Psoas muscle (tissue), 8 donors: Measurements from ENCODE around the gene ILF2. TPM values are rescaled to one million over a fixed set of nuclear protein-coding genes. Genes with fewer than 3 reads are reported as not detected.
"Not testable (repeated sequence)": the region's sequence is repeated elsewhere in the genome, so short reads cannot be mapped to it uniquely, and the experiment has no call there.

ENCODE experiments used
- ATAC-seq, 4 donors: fragments of 200-7000 bp; cut with Tn5 transposase; one replicate each; pipeline ENCODE4 v1.9.1; 2020; ENCODE audit warnings: moderate library complexity in 3 of 4, mild to moderate bottlenecking in 2 of 4
- DNase-seq, 2 donors: peaks; one replicate each; pipeline ENCODE4 v3.0.0-alpha.2; 2020
- H3K27ac ChIP-seq: fragments of 200-600 bp; one replicate; pipeline ENCODE4 v1.8.0; 2022
- H3K27me3 ChIP-seq, 3 donors: fragments of 200-600 bp in 1 of 3; one replicate each; pipeline versions ENCODE4 v1.6.1 to v1.8.0; 2013 to 2022; ENCODE audit warnings: low read length in 2 of 3, mild to moderate bottlenecking in 2 of 3, moderate library complexity in 1 of 3; ENCODE audit not compliant: insufficient read depth in 3 of 3
- H3K36me3 ChIP-seq, 2 donors: fragments of 200-600 bp in 1 of 2; one replicate each; pipeline versions ENCODE4 v1.6.1 to v1.8.0; 2013 to 2022; ENCODE audit warnings: low read depth in 1 of 2, mild to moderate bottlenecking in 1 of 2, moderate library complexity in 1 of 2; ENCODE audit not compliant: insufficient read depth in 1 of 2
- H3K4me1 ChIP-seq: fragments of 200-600 bp; one replicate; pipeline ENCODE4 v1.8.0; 2022
- H3K4me3 ChIP-seq: fragments of 200-600 bp; one replicate; pipeline ENCODE4 v1.8.0; 2022; ENCODE audit warnings: mild to moderate bottlenecking
- H3K9me3 ChIP-seq: fragments of 200-600 bp; one replicate; pipeline ENCODE4 v1.8.0; 2022
- WGBS, 3 donors: extraction: QIAGEN DNeasy Blood & Tissue Kit; methylation state at CpG; one replicate each; pipeline versions ENCODE4 v1.1.6 to v1.1.7; 2013; 5-methylcytosine and 5-hydroxymethylcytosine counted together
- intact Hi-C, 2 donors: fragments of 100-400 bp; cut with DNase I; formaldehyde crosslinking; loops; one replicate each; pipeline versions ENCODE4 v1.11.0 to v1.14.2; 2022
- polyA plus RNA-seq, 3 donors: library from polyadenylated mRNA; stranded (reverse); fragments of 200-250 nt; gene quantifications; one replicate each; pipeline ENCODE4 v1.2.3, GENCODE V29; 2013
- total RNA-seq, 4 donors: library from RNA; stranded (reverse); fragmentation: NEBNext Ultra II Directional in 2 of 4; extraction: Animal tissue kit (Norgen Biotek cat#: 25700) in 2 of 4; gene quantifications; one replicate each; pipeline versions ENCODE4 v1.2.1 to v1.2.4, GENCODE V29; 2021 to 2023
- TF ChIP-seq, protein P1 (sequence below): fragments of 200-600 bp; IDR thresholded peaks from one replicate; pipeline ENCODE4 v1.8.0; 2022; ENCODE audit warnings: antibody characterized with exemption
- donor health status: healthy with polysubstance abuse.
- donor health status: DM: no; HTN: no; CAD: no; lungs with moderate emphysema.
- donor health status: Bipolar disorder and iron deficiency.
- donor health status: healthy.
- donor health status: DM: yes; HTN: yes; CAD: no.
- donor health status: DM: no; HTN: no; CAD: no.
- donor health status: DM: no; HTN: no; CAD: no.
- donor health status: DM: yes; HTN: yes; CAD: no.

ILF2 gene
- total and polyA plus RNA-seq, 7 donors = 71.7 to 158 (median 99.2) TPM

DNA sequence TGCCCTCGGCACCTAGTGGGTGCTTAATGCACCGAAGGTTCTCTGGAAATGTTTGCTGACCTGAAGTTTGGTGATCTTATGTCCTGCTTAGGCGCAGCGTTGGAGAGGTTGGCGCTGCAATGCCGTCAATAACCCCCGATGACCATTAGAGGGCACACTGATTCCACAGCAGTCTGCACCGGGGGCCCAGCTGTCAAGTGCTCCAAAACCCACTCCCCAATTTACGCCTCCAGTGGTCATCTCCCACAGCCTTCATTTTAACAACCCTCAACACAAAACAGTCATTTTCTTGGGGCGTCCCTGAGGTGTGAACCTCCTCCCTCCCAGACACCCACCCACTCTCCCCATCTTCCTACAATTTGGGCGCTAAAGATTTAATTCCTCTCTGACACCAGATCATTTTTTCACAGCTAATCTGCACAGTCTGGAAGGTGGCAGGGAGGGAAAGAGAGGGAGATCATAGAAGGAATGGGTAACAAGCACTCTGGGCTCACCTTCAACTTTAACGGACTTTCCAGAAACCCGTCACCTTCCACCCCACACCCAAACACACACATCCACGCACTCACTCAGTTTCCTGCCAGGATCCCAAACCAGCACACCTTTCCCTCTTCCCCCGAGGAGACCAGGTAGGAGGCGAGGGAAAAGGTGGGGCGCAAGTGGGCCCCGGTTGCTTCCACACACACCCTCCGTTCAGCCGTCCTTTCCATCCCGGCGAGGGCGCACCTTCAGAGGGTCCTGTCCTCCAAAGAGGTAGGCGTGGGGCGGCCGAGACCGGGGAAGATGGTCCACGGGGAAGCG, 7.1 kb upstream of the ILF2 start:
- TF ChIP-seq, protein P1, sequence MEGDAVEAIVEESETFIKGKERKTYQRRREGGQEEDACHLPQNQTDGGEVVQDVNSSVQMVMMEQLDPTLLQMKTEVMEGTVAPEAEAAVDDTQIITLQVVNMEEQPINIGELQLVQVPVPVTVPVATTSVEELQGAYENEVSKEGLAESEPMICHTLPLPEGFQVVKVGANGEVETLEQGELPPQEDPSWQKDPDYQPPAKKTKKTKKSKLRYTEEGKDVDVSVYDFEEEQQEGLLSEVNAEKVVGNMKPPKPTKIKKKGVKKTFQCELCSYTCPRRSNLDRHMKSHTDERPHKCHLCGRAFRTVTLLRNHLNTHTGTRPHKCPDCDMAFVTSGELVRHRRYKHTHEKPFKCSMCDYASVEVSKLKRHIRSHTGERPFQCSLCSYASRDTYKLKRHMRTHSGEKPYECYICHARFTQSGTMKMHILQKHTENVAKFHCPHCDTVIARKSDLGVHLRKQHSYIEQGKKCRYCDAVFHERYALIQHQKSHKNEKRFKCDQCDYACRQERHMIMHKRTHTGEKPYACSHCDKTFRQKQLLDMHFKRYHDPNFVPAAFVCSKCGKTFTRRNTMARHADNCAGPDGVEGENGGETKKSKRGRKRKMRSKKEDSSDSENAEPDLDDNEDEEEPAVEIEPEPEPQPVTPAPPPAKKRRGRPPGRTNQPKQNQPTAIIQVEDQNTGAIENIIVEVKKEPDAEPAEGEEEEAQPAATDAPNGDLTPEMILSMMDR = peak; percentile 86
- H3K4me1 ChIP-seq = no peaks in the 10 kb centered on the region
- DNase-seq (peak; percentile 49 to 70), ATAC-seq (peak; percentile 63 to 86 (median 70))
- 1 to 2% (median 2%) methylated on average over 29 of the region's 29 CpGs for WGBS, 3 donors
- intact Hi-C loops = loop anchor here (1.0 to 10.0 kb wide), 6 partner anchors 71 to 309 kb away; partner anchors contain the start of genes RAB13 (in 2 of the 2) and DENND4B (in 1 of the 2)
- H3K27ac ChIP-seq = no peak overlapping the region
- H3K4me3 ChIP-seq = peak overlapping the region; percentile 70
- no peaks in the 10 kb centered on the region for H3K9me3 ChIP-seq
- peaks cover 0 to 7% of the 10 kb centered on the region in 2 donors for H3K36me3 ChIP-seq
- peaks cover 0 to 30% (median 9%) of the 10 kb centered on the region in 3 donors for H3K27me3 ChIP-seq

DNA sequence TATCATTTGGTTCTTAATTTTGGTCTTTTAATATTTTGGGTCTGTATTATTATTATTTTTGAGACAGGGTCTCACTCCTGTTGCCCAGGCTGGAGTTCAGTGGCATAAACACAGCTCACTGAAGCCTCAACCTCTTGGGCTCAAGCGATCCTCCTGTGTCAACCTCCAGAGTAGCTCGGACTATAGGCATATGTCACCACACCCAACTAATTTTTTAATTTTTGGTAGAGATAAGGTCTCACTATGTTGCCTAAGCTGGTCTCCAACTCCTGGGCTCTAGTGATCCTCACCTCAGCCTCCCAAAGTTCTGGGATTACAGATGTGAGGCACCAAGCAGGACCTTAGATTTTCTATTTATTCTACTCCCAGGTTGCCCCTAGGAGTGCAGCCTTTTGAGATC, 2.7 kb upstream of the ILF2 start:
- H3K9me3 ChIP-seq = no peaks in the 10 kb centered on the region
- no peak for DNase-seq
- no peak overlapping the region for H3K4me3 ChIP-seq
- TF ChIP-seq, protein P1 = no peak
- no peak for ATAC-seq
- WGBS, 3 donors = 95 to 96% (median 95%) methylated on average over 2 of the region's 2 CpGs
- H3K4me1 ChIP-seq = peaks cover 13% of the 10 kb centered on the region
- no peaks in the 10 kb centered on the region for H3K27me3 ChIP-seq
- intact Hi-C loops = loop anchor here (5.0 to 10.0 kb wide), 3 partner anchors 101 to 311 kb away; partner anchors contain the start of genes DENND4B (in 1 of the 2) and RAB13 (in 1 of the 2)
- H3K36me3 ChIP-seq = peaks cover 0 to 13% of the 10 kb centered on the region in 2 donors
- H3K27ac ChIP-seq = no peak overlapping the region

GRCh38 chr1:153671628-153672353, 998 bp upstream of the ILF2 start:
- not testable (repeated sequence) for H3K27me3 ChIP-seq, H3K9me3 ChIP-seq
- H3K36me3 ChIP-seq = peaks cover 6 to 31% of the 10 kb centered on the region in 2 donors
- peak overlapping the region; percentile 88 for H3K27ac ChIP-seq
- ATAC-seq (peak; percentile 12 to 69 (median 46)), DNase-seq (peak; percentile 52 to 73)
- TF ChIP-seq, protein P1 = peak; percentile 3
- intact Hi-C loops = loop anchor here (5.0 to 10.0 kb wide), 3 partner anchors 99 to 313 kb away; partner anchors contain the start of genes DENND4B (in 1 of the 2) and RAB13 (in 1 of the 2)
- WGBS, 3 donors = 10 to 14% (median 13%) methylated on average over 28 of the region's 28 CpGs
- H3K4me1 ChIP-seq = peaks cover 13% of the 10 kb centered on the region
- peak overlapping the region; percentile 89 for H3K4me3 ChIP-seq

GRCh38 chr1:153670257-153670858, 435 bp downstream of the ILF2 start:
- DNase-seq = peak in 1 of 2 donors; percentile 37
- peaks cover 13% of the 10 kb centered on the region for H3K4me1 ChIP-seq
- 1 to 2% (median 1%) methylated on average over 22 of the region's 22 CpGs for WGBS, 3 donors
- no peaks in the 10 kb centered on the region for H3K9me3 ChIP-seq
- peak; percentile 15 to 34 (median 20) for ATAC-seq
- no peaks in the 10 kb centered on the region for H3K27me3 ChIP-seq
- H3K27ac ChIP-seq = peak overlapping the region; percentile 88
- H3K36me3 ChIP-seq = peaks cover 9 to 45% of the 10 kb centered on the region in 2 donors
- TF ChIP-seq, protein P1 = no peak
- peak overlapping the region; percentile 89 for H3K4me3 ChIP-seq
- intact Hi-C loops = loop anchor here (5.0 to 10.0 kb wide), 3 partner anchors 98 to 314 kb away; partner anchors contain the start of genes DENND4B (in 1 of the 2) and RAB13 (in 1 of the 2)
